A673 (cell line): Measurements from ENCODE around the gene MAMDC4.

Source experiments
- CTCF ChIP-seq: fragments of 300-800, 200-600 bp; sonication (generic); conservative IDR thresholded peaks from 2 replicates; pipeline ENCODE4 v1.5.1; 2017; ENCODE audit warnings: low read depth, mild to moderate bottlenecking, antibody characterized with exemption, low read length, moderate library complexity, mixed read lengths
- EZH2 ChIP-seq: fragments of 200-600 bp; sonication (generic); IDR thresholded peaks from 2 replicates; pipeline ENCODE4 v1.6.1; 2017; ENCODE audit warnings: borderline replicate concordance, low read depth, mild to moderate bottlenecking, mixed read lengths, antibody characterized with exemption, low read length; ENCODE audit not compliant: poor library complexity, severe bottlenecking

- TF ChIP-seq CTCF (no peak), EZH2 (no peak)
These were observed 26.0 kb upstream of the MAMDC4 start for GRCh38 chr9:136826188-136826541.
